ENCODE data around the gene ZNF710.

ZNF710 gene

GRCh38 chr15:90059208-90059985, 58.3 kb downstream of the ZNF710 start:
- no peak for DNase-seq (ENCODE audit: low read depth, low spot score)
- CTCF ChIA-PET = no interaction called here
- H3K4me3 ChIP-seq (ENCODE audit: low read depth, low read length) = no peak overlapping the region
- TF ChIP-seq CTCF (IDR thresholded peaks at IDR 0.05; ENCODE audit: insufficient read depth, low read length, missing control alignments) = no peak
- POLR2A ChIA-PET = no interaction called here

- CTCF ChIA-PET = interaction anchor here (2.2 kb wide), 1 partner anchor 10 kb away, joined by 15 read pairs; no protein-coding TSS in a partner anchor
- TF ChIP-seq CTCF (IDR thresholded peaks at IDR 0.05; ENCODE audit: insufficient read depth, low read length, missing control alignments) = no peak
Measured at GRCh38 chr15:90060797-90061196, 59.7 kb downstream of the ZNF710 start.

GRCh38 chr15:90062023-90062442, 60.9 kb downstream of the ZNF710 start:
- H3K4me3 ChIP-seq (ENCODE audit: low read depth, low read length) = no peak overlapping the region
- no peak for TF ChIP-seq CTCF (IDR thresholded peaks at IDR 0.05; ENCODE audit: insufficient read depth, low read length, missing control alignments)
- ChIA-PET POLR2A (no interaction called here), CTCF (interaction anchor here (1.4 to 2.2 kb wide), 3 partner anchors 9 to 14 kb away, joined by 3 to 15 read pairs (median 4); no protein-coding TSS in a partner anchor)
- no peak for DNase-seq (ENCODE audit: low read depth, low spot score)

More at GRCh38 chr15:90060797-90061196, 59.7 kb downstream of the ZNF710 start:
- DNase-seq (ENCODE audit: low read depth, low spot score) = no peak
- H3K4me3 ChIP-seq (ENCODE audit: low read depth, low read length) = no peak overlapping the region
- POLR2A ChIA-PET = interaction anchor here (0.6 kb wide), 1 partner anchor 186 kb away, joined by 4 read pairs; no protein-coding TSS in a partner anchor

GRCh38 chr15:90062462-90062932, 61.4 kb downstream of the ZNF710 start:
- DNase-seq (ENCODE audit: low read depth, low spot score) = no peak

GRCh38 chr15:90062973-90063769, 62.0 kb downstream of the ZNF710 start:
- TF ChIP-seq CTCF (IDR thresholded peaks at IDR 0.05; ENCODE audit: insufficient read depth, low read length, missing control alignments) = no peak
- ChIA-PET POLR2A (no interaction called here), CTCF (interaction anchor here (0.8 kb wide), 1 partner anchor 8 kb away, joined by 3 read pairs; no protein-coding TSS in a partner anchor)
- H3K4me3 ChIP-seq (ENCODE audit: low read depth, low read length) = no peak overlapping the region
- DNase-seq (ENCODE audit: low read depth, low spot score) = no peak

More at GRCh38 chr15:90062462-90062932, 61.4 kb downstream of the ZNF710 start:
- ChIA-PET CTCF (interaction anchor here (1.4 to 2.2 kb wide), 3 partner anchors 9 to 15 kb away, joined by 3 to 15 read pairs (median 4); no protein-coding TSS in a partner anchor), POLR2A (no interaction called here)
- H3K4me3 ChIP-seq (ENCODE audit: low read depth, low read length) = no peak overlapping the region
- no peak for TF ChIP-seq CTCF (IDR thresholded peaks at IDR 0.05; ENCODE audit: insufficient read depth, low read length, missing control alignments)
